Esophagus squamous epithelium (tissue), 4 donors: ENCODE results near the gene TMEM33.

Experiments
- POLR2A ChIP-seq, 4 donors: fragments of 450-650 bp; IDR thresholded peaks; one replicate each; pipeline ENCODE4 v1.6.1; 2017; ENCODE audit warnings: antibody characterized with exemption in 4 of 4, mild to moderate bottlenecking in 4 of 4, moderate library complexity in 3 of 4
- TF ChIP-seq, protein P1 (sequence below), 6 experiments: fragments of 450-650 bp in 4 of 6; fragments of 200-600 bp in 2 of 6; sonication (generic) in 2 of 6; IDR thresholded peaks; one replicate each; pipeline ENCODE4 v1.5.1; 2016 to 2019; ENCODE audit warnings: antibody characterized with exemption in 6 of 6, mild to moderate bottlenecking in 4 of 6, moderate library complexity in 4 of 6

GRCh38 chr4:41930139-41930831 lies 4.9 kb upstream of the TMEM33 start:
- TF ChIP-seq, protein P1, sequence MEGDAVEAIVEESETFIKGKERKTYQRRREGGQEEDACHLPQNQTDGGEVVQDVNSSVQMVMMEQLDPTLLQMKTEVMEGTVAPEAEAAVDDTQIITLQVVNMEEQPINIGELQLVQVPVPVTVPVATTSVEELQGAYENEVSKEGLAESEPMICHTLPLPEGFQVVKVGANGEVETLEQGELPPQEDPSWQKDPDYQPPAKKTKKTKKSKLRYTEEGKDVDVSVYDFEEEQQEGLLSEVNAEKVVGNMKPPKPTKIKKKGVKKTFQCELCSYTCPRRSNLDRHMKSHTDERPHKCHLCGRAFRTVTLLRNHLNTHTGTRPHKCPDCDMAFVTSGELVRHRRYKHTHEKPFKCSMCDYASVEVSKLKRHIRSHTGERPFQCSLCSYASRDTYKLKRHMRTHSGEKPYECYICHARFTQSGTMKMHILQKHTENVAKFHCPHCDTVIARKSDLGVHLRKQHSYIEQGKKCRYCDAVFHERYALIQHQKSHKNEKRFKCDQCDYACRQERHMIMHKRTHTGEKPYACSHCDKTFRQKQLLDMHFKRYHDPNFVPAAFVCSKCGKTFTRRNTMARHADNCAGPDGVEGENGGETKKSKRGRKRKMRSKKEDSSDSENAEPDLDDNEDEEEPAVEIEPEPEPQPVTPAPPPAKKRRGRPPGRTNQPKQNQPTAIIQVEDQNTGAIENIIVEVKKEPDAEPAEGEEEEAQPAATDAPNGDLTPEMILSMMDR (IDR thresholded peaks at IDR 0.05) = no peak
- TF ChIP-seq POLR2A (IDR thresholded peaks at IDR 0.05) = no peak
